Heart left ventricle (tissue), 13 donors: Measurements from ENCODE around the gene GNB1L.

ENCODE experiments used
- POLR2A ChIP-seq, 2 donors: fragments of 450-650 bp; IDR thresholded peaks; one replicate each; pipeline ENCODE4 v1.6.1; 2017; ENCODE audit warnings: antibody characterized with exemption in 2 of 2, mild to moderate bottlenecking in 2 of 2, moderate library complexity in 2 of 2
- TF ChIP-seq, protein P1 (sequence below), 12 donors: fragments of 200-600 bp; sonication (generic) in 4 of 12; IDR thresholded peaks; one replicate each; pipeline versions ENCODE4 v1.5.0 to v1.8.0; 2018 to 2022; ENCODE audit warnings: antibody characterized with exemption in 12 of 12, mild to moderate bottlenecking in 5 of 12
- donor health status: ischemic (EF 13 %, LVEDD 7.1; RV severe dilation, severe dysfunction).
- donor health status: DM: no; HTN: yes; CAD: no.
- donor health status: DM: no; HTN: no; CAD: no.
- donor health status: ischemic (EF 25% LVEDD 6.9; RV normal size, moderate dysfunction).
- donor health status: ischemic (EF 25% LVEDD 5.7; RV mildly dilated, moderate dysfunction).
- donor health status: ischemic (EF 35%, LVEDD 5.7; RV mildly dilated, moderate dysfunction).
- donor health status: nonischemic (EF 11% LVEDD 7.7; RV severe dilation, severe dysfunction).
- donor health status: DM: yes; HTN: yes; CAD: no.
- donor health status: PGD.
- donor health status: ischemic (EF 29% LVEDD 5.4; RV normal size, mild dysfunction).
- donor health status: nonischemic (EF 23%, LVEDD 6.1; RV moderate dilation, normal function).

- TF ChIP-seq, protein P1, sequence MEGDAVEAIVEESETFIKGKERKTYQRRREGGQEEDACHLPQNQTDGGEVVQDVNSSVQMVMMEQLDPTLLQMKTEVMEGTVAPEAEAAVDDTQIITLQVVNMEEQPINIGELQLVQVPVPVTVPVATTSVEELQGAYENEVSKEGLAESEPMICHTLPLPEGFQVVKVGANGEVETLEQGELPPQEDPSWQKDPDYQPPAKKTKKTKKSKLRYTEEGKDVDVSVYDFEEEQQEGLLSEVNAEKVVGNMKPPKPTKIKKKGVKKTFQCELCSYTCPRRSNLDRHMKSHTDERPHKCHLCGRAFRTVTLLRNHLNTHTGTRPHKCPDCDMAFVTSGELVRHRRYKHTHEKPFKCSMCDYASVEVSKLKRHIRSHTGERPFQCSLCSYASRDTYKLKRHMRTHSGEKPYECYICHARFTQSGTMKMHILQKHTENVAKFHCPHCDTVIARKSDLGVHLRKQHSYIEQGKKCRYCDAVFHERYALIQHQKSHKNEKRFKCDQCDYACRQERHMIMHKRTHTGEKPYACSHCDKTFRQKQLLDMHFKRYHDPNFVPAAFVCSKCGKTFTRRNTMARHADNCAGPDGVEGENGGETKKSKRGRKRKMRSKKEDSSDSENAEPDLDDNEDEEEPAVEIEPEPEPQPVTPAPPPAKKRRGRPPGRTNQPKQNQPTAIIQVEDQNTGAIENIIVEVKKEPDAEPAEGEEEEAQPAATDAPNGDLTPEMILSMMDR (IDR thresholded peaks at IDR 0.05) = no peak
- TF ChIP-seq POLR2A (IDR thresholded peaks at IDR 0.05) = no peak
Measured at GRCh38 chr22:19802001-19802893, 52.4 kb downstream of the GNB1L start.
